Endodermal cell (in vitro differentiated cells): Measurements from ENCODE around the gene PAFAH1B1. TPM values are rescaled to one million over a fixed set of nuclear protein-coding genes. Genes with fewer than 3 reads are reported as not detected.

Experiments
- DNase-seq: peaks from one replicate; pipeline ENCODE4 v3.0.0-alpha.2; 2017
- H3K27ac ChIP-seq: 2 replicates; pipeline ENCODE4 v1.5.1; 2013; ENCODE audit warnings: mild to moderate bottlenecking, low read depth, low read length, moderate library complexity
- H3K27me3 ChIP-seq: 2 replicates; pipeline ENCODE4 v1.6.1; 2013; ENCODE audit warnings: mild to moderate bottlenecking, low read length, moderate library complexity; ENCODE audit not compliant: insufficient read depth, control insufficient read depth, poor library complexity, severe bottlenecking
- H3K36me3 ChIP-seq: 2 replicates; pipeline ENCODE4 v1.7.0; 2013; ENCODE audit warnings: mild to moderate bottlenecking, low read length, moderate library complexity; ENCODE audit not compliant: control insufficient read depth, insufficient read depth
- H3K4me1 ChIP-seq: one replicate; pipeline ENCODE4 v1.7.0; 2013; ENCODE audit warnings: low read length; ENCODE audit not compliant: control insufficient read depth, insufficient read depth
- H3K4me3 ChIP-seq: 2 replicates; pipeline ENCODE4 v1.5.1; 2013; ENCODE audit warnings: mild to moderate bottlenecking, low read length, moderate library complexity
- H3K9ac ChIP-seq: 2 replicates; pipeline ENCODE4 v1.6.1; 2013; ENCODE audit warnings: mild to moderate bottlenecking, low read length, moderate library complexity; ENCODE audit not compliant: poor library complexity, severe bottlenecking; ENCODE audit errors: extremely low read depth
- H3K9me3 ChIP-seq: 2 replicates; pipeline ENCODE4 v1.6.1; 2013; ENCODE audit warnings: mild to moderate bottlenecking, low read length, moderate library complexity; ENCODE audit not compliant: control insufficient read depth
- H3K27ac Mint-ChIP-seq: 2 replicates; pipeline ENCODE4 v1.8.0; 2020; ENCODE audit warnings: mixed read lengths
- H3K27me3 Mint-ChIP-seq: 2 replicates; pipeline ENCODE4 v1.8.0; 2021; ENCODE audit warnings: mild to moderate bottlenecking, mixed read lengths; ENCODE audit not compliant: insufficient read depth
- H3K36me3 Mint-ChIP-seq: 2 replicates; pipeline ENCODE4 v1.8.0; 2020; ENCODE audit warnings: low read depth, mixed read lengths
- H3K4me1 Mint-ChIP-seq: 2 replicates; pipeline ENCODE4 v1.8.0; 2020; ENCODE audit warnings: mixed read lengths
- H3K4me3 Mint-ChIP-seq: 2 replicates; pipeline ENCODE4 v1.8.0; 2020; ENCODE audit warnings: mild to moderate bottlenecking, moderate library complexity, mixed read lengths
- H3K9me3 Mint-ChIP-seq: 2 replicates; pipeline ENCODE4 v1.8.0; 2020; ENCODE audit warnings: mild to moderate bottlenecking, mixed read lengths
- CTCF ChIP-seq: fragments of 200-600 bp; sonication (generic); conservative IDR thresholded peaks from 2 replicates; pipeline ENCODE4 v1.5.0; 2021; ENCODE audit warnings: antibody characterized with exemption, mild to moderate bottlenecking
- WGBS, 2 experiments: methylation state at CpG; one replicate each; pipeline versions ENCODE4 v1.1.5 to v1.1.7; 2013; ENCODE audit warnings: missing lambda C conversion rate in 2 of 2, mixed read lengths in 1 of 2; ENCODE audit not compliant: insufficient coverage in 1 of 2, insufficient read length in 1 of 2; 5-methylcytosine and 5-hydroxymethylcytosine counted together
- total RNA-seq, 2 donors: library from RNA; stranded (reverse); fragmentation: NEBNext Ultra II Directional in 1 of 2; extraction: Animal tissue kit (Norgen Biotek cat#: 25700) in 1 of 2; gene quantifications; 2 replicates in 1 of 2; 3 replicates in 1 of 2; pipeline ENCODE4 v1.2.1, GENCODE V29; 2021

PAFAH1B1 gene
- total RNA-seq, 2 donors from 2014 or later, result 157 to 200 TPM

- H3K36me3 Mint-ChIP-seq, result peaks cover 25% of the 10 kb centered on the region
- DNase-seq, result no peak
- Histone ChIP-seq H3K4me1 (no peaks in the 10 kb centered on the region), H3K27me3 (no peaks in the 10 kb centered on the region), H3K9me3 (no peaks in the 10 kb centered on the region), H3K9ac (no peak overlapping the region), H3K36me3 (peaks cover 34% of the 10 kb centered on the region), H3K4me3 (no peak overlapping the region), H3K27ac (no peak overlapping the region)
- no peak overlapping the region for H3K4me3 Mint-ChIP-seq
- no peak for TF ChIP-seq CTCF
- 93 to 100% methylated on average over 5 to 6 of the region's 6 CpGs for WGBS, 2 experiments
- H3K4me1 Mint-ChIP-seq, result peaks cover 30% of the 10 kb centered on the region
- peak overlapping the region; percentile 17 for H3K27ac Mint-ChIP-seq
- H3K27me3 Mint-ChIP-seq, result no peaks in the 10 kb centered on the region
- H3K9me3 Mint-ChIP-seq, result no peaks in the 10 kb centered on the region
Measured at GRCh38 chr17:2687074-2687418, 93.6 kb downstream of the PAFAH1B1 start.

- no peaks in the 10 kb centered on the region for H3K27me3 ChIP-seq
- Mint-ChIP-seq H3K27me3 (no peaks in the 10 kb centered on the region), H3K4me3 (no peak overlapping the region), H3K4me1 (peaks cover 17% of the 10 kb centered on the region), H3K36me3 (peaks cover 19% of the 10 kb centered on the region), H3K27ac (peak overlapping the region; percentile 80), H3K9me3 (no peaks in the 10 kb centered on the region)
- no peaks in the 10 kb centered on the region for H3K9me3 ChIP-seq
- no peaks in the 10 kb centered on the region for H3K4me1 ChIP-seq
- WGBS, 2 experiments, result 84 to 88% methylated on average over 19 to 27 of the region's 27 CpGs
- DNase-seq, result peak; percentile 70
- H3K36me3 ChIP-seq, result peaks cover 18% of the 10 kb centered on the region
- H3K9ac ChIP-seq, result no peak overlapping the region
- no peak for TF ChIP-seq CTCF
- H3K4me3 ChIP-seq, result no peak overlapping the region
- peak overlapping the region; percentile 47 for H3K27ac ChIP-seq
Measured at GRCh38 chr17:2688351-2689342, 95.2 kb downstream of the PAFAH1B1 start.

- Histone ChIP-seq H3K9ac (no peak overlapping the region), H3K36me3 (peaks cover 10% of the 10 kb centered on the region), H3K4me3 (no peak overlapping the region), H3K27me3 (no peaks in the 10 kb centered on the region), H3K27ac (peak overlapping the region; percentile 38), H3K9me3 (no peaks in the 10 kb centered on the region), H3K4me1 (no peaks in the 10 kb centered on the region)
- H3K27me3 Mint-ChIP-seq, result no peaks in the 10 kb centered on the region
- H3K9me3 Mint-ChIP-seq, result no peaks in the 10 kb centered on the region
- no peak for TF ChIP-seq CTCF
- DNase-seq, result peak; percentile 58
- no peak overlapping the region for H3K4me3 Mint-ChIP-seq
- WGBS, 2 experiments, result 93 to 95% methylated on average over 19 to 40 of the region's 40 CpGs
- H3K4me1 Mint-ChIP-seq, result peaks cover 7% of the 10 kb centered on the region
- H3K27ac Mint-ChIP-seq, result peak overlapping the region; percentile 80
- peaks cover 11% of the 10 kb centered on the region for H3K36me3 Mint-ChIP-seq
Measured at GRCh38 chr17:2689411-2690164, 96.1 kb downstream of the PAFAH1B1 start.
